ENCODE results near the gene CHST14.
A peak's percentile ranks its signal among the peaks of the same experiment; 100 is the strongest.

Gene CHST14, protein sequence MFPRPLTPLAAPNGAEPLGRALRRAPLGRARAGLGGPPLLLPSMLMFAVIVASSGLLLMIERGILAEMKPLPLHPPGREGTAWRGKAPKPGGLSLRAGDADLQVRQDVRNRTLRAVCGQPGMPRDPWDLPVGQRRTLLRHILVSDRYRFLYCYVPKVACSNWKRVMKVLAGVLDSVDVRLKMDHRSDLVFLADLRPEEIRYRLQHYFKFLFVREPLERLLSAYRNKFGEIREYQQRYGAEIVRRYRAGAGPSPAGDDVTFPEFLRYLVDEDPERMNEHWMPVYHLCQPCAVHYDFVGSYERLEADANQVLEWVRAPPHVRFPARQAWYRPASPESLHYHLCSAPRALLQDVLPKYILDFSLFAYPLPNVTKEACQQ

DNA sequence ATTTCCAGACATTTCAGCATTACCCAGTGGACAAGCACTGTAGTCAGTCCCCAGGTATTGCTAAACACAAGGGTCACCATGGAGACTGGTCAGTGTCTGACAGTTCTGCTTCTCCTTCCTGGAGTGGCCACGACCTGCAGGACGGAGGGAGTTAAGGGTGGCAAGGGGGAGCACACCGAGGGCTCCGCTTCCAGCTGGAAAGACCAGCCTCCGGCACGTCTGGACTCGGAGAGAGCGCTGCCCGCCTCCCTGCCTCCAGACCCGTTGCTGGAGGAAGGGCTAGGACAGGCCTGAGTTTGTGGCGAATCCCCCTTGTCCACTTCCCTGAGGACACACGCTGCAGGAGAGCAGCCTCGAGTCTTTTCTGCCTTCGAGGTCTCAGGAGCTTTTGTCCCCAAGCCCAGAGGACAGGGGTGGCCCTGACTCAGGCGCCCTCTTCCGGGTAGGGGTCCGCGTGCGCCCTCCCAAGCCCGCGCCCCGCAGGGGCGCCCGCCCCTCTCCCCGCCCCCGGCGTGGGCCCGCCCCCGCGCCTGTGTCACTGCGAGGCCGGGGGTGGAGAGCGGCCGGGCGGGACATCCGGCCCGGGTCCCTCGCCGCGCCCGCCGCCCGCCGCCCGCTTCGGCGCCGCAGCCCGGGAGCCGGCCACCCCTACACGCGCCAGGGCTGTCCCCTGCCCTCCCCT lies at the start of gene CHST14:
CHST14 (plus strand) TSS at position 562 of the 682 bp plus-strand sequence. CDS start 230 bp downstream, outside the sequence.
- peak in 2 of 3 donors; percentile 22 to 49 for DNase-seq (ENCODE audit: low read depth in 3 of 3, low spot score in 1 of 3)

DNA sequence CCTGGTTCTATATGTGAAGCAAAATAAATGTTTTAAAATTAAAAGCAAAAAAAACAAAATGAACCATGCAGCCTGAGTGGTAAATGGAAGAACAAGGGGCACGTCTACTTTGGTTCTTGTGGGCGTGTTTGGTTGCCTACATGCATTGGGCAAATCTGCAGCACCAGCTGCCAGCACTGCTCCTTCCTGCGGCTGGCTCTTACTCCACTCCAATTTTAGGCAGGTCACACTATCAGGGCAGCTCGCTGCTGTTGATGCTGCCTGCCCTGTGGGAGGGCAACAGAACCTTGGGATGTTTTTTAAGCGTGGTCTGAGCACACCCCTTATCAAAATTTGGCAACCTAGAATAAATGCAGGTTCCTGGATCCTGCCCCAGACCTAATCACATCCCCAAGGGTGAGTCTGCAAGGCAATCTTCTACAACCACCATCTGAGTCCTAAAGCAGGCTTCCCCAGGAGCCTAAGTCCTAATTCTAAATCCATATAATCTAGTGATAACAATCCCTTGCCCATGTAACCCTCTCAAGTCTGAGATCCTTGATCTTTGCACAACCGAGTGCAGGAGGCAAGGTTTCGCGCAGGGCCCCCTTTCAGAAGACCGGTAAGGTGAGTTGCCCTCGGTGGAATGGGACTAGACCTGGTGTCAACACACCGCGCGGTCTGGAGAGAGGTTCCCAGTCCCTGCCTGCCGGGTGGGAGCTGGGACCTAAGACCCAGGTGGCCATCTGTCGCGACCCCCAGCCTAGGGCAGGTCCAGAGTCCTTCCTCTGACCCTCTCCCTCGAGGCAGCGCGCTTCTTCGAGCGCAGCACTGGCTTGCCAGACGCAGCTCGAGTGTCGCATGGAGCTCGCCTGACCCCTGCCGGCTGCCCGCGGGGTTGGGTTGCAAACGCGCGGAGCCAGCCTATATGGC lies 49.3 kb upstream of the CHST14 start:
- peak; percentile 46 to 78 (median 54) for DNase-seq (ENCODE audit: low read depth in 3 of 3, low spot score in 1 of 3)

DNA sequence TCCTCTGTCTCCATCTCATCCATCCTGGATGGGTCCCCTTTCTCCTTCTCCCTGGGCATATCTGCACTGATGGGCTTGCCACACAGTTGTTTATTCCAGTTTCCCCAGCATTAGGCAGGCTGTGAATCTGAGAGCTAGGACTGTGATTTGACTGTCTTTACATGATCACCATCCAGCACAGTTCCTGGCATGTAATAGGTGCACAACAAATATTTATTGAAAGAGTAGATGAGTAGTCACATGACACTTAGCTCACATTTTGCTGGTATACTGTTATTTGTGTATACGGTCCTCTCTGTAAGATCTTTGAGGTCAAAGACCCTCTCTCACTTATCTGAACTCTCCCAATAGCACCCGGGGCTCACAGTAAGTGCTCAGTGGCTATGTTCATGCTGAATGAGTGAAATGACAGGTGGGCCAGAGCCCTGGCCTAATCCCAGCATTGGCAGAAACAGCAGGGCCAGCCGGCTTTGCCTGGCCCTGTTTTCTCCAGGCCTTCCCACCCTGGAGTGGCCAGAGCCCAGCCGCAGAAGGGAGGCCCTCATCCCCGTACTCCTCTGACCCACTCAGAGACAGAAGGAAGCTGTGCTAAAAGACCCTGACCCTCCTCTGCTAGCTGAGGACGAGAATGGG lies 46.2 kb upstream of the CHST14 start:
- DNase-seq (ENCODE audit: low read depth in 3 of 3, low spot score in 1 of 3), result no peak

DNA sequence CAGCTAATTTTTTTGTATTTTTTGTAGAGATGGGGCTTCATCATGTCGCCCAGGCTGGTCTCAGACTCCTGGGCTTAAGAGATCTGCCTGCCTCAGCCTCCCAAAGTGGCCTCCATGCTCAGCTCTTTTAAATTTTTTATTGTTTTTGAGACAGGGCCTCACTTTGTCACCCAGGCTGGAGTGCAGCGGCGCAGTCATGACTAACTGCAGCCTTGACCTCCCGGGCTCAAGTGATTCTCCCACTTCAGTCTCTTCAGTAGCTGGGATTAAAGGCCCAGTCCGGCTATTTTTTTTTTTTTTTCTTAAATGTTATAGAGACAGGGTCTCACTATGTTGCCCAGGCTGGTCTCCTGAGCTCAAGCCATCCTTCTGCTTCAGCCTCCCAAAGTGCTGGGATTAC lies 45.1 kb upstream of the CHST14 start:
- DNase-seq (ENCODE audit: low read depth in 3 of 3, low spot score in 1 of 3), result no peak

DNA sequence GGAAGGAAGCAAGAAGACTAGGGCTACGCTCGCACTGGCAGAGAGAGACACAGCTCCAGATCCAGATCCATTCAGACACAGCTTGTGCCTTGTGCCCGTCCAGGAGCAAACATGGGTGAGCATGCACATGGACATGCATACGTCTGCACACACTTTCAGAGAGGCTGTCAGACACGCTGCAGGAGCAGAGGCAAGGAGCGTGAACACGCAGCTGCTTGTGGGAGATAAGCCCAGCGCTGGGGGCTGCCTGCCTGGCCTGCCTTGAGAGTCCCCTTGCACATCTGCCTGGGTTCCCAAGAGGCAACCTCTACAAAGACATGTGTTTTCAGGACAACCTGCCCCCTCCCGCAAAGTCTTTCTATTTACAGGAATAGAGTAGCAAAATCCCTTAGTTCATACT lies 43.6 kb upstream of the CHST14 start:
- no peak for DNase-seq (ENCODE audit: low read depth in 3 of 3, low spot score in 1 of 3)

DNA sequence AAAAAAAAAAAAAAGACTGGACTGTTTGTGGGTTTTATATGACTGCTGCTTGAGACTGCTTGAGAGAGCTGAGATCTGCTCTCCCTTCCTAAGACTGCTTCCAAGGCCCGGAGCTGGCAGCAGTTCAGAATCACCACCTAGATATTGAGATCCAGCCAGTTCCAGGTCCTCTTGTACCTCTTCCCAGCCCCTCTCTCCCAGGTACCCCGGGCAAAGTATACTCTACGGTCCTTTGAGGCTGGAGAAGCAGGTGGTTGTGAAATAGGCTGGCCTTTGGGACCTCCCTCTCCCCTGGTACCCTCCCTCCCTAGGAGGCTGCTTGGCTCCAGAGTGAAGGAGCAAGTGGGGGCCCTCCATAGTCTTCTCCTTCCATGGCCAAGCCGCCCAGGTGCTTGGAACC lies 42.6 kb upstream of the CHST14 start:
- DNase-seq (ENCODE audit: low read depth in 3 of 3, low spot score in 1 of 3), result no peak

DNA sequence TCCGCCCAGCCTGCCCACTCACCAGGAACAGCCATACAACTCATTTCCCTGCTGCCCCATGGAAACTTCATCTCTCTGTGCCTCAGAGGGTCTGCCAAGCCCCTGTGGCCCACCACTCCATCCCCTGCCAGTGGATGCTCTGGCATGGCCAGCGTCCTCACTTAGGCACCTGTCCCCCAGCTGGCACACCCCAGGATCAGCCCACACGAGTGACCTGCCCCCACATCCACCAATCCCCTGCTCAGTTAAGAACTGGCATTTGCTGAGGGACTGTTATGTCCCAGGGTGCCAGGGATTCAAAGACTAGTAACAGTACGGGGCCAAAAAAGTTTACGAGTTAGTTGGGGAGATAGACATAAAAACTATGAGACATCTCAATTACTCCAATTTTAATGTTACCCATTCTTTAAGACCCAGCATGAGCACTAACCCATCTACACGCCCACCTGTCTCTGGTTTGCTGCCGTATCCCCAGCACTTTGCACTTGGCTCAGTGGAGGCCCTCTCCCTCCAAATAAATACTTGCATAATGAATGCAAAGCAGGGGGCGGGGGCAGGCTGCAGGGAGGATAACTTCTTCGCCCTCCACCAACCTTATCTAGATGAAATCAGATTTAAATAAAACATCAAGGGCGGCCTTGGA lies 41.6 kb upstream of the CHST14 start:
- DNase-seq (ENCODE audit: low read depth in 3 of 3, low spot score in 1 of 3), result no peak

DNA sequence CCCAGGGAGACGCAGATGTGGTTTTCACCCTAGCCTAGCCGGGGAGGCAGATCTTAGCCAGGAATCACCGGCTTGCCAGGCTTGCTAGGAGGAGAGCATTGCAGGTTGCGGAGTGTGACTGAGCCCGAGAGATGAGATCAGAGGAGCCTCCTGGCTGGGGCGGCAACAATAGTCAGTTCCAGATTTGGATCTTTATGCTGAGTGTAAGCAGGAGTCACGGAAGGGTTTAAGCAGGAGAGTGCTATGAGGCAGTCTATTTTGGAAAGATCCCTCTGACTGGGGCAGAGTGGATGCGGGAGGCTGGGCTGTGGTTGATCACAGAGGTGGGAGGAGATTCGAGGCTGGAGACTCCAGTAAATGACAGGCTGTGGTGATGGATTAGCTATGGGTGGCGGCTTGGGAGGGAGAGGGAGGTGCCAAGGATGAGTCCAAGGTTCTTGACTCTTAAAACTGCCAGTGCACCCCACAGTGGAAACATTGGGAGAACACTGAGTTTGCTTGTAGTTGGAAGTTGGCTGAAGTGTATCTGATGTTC lies 40.4 kb upstream of the CHST14 start:
- no peak for DNase-seq (ENCODE audit: low read depth in 3 of 3, low spot score in 1 of 3)

DNA sequence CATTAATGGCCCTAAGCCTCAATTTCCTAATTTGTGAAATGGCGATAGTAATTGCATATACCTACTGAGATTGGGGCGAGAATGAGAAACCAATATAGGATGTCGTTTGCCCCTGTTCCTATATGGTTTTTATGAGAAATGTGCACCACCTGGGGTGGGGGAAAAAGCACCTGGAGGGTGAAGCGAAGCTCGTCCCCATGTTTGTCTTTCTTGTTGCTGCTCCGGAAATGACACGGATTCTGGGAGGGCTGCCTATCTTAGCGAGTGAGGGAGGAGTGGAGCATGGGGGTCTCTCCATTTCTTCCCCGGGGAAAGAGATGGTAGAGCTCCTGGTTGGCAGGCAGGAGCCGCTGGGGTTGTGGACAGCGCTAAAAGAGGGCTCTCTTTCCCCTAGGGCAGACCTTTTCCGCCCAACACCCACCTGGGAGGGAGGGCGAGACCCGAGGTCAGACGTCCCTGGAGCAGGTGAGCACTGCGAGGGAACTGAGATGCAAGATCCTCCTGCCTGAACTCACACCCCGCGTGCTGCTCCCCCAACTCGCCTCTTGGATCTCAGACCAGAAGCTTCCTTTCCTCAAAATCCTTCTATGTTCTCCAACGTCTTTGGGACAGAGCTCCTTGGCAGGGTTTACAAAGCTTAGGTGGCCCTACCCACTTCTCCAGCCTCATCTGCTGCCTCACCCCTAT lies 35.6 kb upstream of the CHST14 start:
- no peak for DNase-seq (ENCODE audit: low read depth in 3 of 3, low spot score in 1 of 3)

DNA sequence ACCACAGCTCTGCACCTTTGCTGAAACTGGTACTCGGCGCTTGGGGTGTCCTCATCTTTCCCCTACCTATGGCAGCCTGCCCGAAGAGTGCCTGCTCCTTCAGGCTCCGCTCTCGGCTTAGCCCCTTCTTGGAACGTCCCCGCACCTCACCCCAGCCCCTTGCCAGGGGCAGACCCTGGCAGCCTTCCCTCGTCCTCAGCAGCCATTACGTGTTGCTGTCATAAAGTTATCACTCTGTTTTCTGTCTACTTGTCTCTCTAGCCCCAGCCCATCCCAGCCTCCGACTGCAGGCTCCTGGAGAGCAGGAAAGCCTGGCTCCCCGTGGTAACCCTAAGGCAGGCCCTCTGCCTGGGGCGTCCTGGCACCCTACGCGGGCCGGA lies 35.1 kb upstream of the CHST14 start:
- DNase-seq (ENCODE audit: low read depth in 3 of 3, low spot score in 1 of 3), result no peak

DNA sequence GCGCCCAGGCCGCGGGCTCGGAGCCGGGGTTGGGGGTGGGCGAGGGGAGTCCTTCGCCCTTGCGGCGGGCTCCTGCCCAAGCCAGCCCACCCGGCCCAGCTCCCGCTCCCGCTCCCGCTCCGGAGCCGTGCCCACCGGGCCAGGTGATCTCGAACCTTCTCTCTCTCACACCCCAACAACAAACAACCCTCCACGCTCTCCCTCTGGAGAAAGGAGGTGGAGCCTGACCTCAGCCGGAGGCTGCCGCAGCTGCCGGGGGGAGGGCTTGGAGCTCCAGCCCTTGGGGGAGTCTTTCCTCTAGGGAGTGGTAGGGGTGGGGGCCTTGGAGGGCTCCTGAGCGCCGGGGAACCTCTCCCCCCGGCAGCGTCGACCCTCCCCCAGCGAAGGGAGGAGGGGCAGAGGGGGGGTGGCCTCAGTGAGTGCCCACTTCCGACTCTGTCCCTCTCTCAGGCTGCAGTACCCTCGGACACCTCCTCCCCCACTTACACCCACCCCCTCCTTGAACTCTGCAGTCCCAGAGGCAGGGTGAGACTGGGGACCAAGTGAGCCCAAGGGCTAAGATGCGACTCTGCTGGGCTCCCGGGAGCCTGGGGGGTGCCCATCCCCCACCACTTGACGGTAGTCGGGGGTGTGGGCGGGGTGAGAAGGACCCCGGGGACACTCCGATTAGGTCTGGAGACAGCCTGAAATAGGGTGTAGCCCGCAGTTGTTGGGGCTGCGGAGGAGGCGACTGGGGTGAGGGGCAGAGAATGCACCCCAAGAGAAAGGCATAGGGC lies 34.5 kb upstream of the CHST14 start:
- DNase-seq (ENCODE audit: low read depth in 3 of 3, low spot score in 1 of 3), result no peak

DNA sequence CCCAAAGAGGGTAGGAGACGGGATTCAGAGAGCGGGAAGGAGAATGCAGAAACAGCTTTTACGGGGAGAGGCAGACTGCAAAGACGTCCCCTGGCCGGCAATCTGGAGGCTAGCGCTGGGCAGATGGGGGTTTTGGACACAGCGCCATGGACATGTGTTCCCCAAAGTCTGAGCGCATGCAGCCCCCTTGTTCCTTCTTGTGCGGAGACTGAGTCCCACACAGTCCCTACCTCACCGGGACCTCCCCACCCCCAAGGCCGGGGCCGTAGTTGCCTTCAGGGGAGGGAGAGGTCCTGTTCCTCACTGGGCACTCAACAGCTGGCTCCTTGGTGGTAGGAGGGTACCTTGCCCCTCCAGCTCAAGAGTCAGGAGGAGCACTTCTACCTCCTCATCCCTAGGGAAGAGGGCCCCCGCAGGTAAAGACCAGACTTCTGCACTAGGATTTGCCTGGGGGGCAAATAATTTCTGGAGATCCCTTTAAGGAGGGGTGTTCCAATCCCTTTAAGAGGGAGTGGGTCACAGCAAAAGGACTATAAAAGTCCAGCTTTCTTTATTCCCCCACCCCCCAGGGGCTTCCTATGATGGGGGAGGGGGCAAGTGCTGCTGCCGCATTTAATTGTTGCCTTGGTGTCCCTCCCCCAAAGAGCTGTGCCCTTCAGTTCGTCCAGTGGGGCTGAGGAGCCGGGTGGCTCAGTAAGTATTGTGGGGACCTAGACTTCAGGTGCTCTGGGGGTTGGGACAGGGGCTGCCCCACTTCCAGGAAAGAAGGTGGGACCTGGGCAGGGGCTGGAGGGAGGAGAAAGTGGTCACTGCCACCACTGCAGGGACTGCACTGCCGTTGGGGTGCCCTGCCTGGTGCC lies 33.7 kb upstream of the CHST14 start:
- DNase-seq (ENCODE audit: low read depth in 3 of 3, low spot score in 1 of 3), result no peak

DNA sequence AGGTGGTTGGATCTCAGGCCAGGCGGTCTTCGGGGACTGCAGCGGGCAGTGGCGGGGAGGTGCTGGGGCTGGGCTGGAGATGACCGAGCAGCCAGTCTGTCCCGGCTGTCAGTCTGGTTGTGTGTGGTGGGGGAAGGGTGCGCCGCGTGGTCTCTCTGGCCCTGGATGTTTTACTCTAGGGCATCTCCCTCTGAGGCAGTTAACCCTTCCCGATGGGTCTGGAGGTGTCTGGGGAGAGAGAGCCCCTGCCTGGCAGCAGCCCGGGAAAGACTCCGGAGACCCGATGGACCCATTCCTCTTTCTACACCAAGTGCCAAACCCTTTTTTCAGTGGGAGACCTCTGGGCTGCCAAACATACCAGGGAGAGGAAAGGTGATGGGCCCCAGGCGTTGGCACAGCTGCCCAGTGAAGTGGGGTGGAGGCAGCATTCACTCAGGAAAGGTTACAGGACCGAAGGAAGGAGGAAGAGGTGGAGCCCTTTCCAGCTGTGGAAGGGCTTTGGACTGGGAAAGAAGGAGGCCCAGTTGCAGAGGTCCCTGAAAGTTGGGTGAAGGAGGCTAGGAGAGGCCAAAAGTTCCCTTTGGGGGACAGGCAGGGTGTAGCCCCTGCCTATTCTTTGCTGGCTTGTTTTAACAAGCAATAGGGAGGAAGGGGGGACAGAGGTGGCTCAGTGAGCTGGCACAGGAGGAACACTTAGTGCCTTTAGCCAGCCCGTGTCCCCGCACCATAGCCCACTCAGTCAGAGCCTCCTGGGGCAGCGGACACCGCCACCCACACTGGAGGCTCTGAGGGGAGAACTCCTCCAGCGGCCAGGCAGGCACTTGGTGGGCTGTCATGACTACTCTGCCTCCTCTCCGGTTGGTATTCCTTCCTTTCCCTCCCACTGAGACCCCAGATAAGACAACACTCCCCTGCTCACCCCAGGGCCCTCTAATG lies 32.8 kb upstream of the CHST14 start:
- no peak for DNase-seq (ENCODE audit: low read depth in 3 of 3, low spot score in 1 of 3)

DNA sequence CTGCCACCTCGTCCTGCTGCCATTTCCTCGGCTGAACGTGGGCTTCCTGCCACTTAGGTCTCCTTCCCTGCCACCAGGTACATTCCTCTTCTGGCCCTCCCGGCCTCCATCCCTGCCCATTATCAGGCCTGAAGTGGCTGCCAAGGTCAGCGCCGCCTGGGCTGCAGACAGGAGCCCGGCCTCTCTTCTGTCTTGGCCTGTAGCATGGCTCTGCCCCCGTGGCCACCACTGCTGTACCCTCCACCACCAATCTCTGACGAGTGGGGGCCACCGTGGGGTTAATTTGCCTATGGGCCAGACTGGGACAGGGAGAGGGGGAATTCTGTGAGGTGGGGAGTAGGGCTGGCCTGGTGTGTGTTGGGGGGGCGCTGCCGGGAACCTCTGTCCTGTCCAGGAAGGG lies 32.1 kb upstream of the CHST14 start:
- DNase-seq (ENCODE audit: low read depth in 3 of 3, low spot score in 1 of 3), result no peak

DNA sequence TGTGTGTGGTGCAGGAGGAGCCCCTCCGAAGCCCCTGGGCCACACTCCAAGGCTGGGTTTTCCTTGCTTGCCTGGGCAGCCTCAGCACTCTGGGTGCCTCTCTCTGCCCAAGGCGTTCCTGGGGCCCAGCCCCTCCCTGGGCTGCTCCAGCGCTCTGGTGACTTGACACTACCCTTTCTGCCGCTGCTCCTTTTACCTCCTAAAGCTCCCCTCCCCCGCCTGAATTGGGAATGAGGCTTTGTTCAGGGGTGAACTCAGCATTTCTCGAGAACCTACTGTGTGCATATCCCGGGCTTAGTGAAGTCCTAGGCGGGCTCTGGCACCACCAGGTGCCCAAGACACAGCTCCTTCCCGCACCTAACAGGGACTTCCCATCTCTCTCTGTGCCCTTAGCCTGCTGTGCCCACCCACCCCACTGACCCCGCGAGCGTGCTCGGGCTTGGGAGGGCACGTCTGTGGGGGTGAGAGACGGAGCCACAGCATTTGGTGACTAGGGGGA lies 31.3 kb upstream of the CHST14 start:
- DNase-seq (ENCODE audit: low read depth in 3 of 3, low spot score in 1 of 3), result no peak

DNA sequence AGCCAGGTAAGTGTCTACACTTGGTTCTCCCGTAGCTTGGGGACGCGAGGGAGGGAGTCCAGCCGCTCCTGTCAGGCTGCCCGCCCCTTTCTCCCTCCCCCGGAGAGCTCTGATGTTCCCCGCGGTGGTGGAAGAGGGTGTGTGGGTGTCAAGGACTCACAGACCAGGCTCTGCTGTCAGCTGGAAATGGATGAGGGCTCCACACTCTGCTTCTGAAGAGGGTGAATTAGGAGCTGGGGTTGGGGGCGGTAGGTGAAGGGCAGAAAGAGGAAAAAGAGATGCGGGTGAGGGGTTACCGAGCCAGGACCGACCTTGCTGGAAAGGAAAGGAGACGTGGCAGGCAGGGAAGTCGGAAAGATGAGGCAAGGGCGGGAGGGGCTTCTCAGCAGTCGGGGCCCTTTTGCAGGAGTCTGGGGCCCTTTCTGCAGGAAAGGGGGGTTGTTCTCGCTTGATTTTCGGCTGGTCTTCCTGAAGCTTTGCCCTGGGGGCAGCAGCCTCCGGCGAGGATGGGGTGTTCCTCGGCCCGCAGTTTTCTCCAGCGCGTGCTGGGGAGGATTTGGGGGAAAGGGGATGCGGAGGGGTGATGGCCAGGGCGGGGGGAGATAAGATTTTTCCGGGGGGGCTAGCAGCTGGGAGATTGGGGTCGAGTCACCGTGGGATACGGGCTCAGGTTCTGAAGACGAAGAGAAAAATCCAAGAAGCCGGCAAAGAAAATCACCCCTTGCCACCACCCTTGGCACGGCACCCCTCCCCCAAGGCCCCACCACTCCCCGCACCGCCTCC lies 30.6 kb upstream of the CHST14 start:
- no peak for DNase-seq (ENCODE audit: low read depth in 3 of 3, low spot score in 1 of 3)
